GOT3 (cell line): ENCODE measurements around the gene HIF3A.

Experiments
- DNase-seq: peaks from one replicate; lab custom pipeline; 2025; ENCODE audit warnings: mixed read lengths; lab: John Stamatoyannopoulos, UW

The HIF3A gene

DNA sequence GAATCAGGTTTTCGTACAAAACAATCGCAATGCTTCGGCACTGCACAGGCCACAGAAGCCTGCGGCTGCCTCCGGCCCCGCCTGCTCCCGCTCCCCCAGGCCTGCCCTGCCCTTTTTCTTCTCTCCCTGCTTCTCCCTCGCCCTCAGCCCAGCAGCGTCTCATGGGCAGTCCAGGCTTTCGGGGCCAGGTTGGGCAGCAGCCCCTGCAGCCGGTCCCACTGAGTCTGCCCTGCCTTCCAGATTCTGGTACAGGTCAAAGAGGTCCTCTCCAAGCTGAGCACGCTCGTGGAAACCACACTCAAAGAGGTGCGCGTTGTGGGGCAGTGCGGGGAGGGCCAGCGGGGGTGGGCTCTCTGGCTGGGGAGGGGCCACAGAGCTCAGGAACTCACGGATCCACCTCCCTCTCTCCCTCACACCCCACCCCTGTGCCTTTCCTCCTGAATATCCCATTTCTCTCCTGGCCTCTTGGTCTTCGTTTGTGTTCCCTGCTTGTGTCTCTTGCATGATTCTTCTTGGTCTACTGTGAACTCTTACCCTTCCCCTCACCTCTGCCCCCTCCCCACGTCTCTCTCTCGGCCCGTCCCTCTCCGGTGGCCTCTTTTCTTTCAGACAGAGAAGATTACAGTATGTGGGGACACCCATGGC, 86.5 kb downstream of the HIF3A start:
- DNase-seq: no peak

DNA sequence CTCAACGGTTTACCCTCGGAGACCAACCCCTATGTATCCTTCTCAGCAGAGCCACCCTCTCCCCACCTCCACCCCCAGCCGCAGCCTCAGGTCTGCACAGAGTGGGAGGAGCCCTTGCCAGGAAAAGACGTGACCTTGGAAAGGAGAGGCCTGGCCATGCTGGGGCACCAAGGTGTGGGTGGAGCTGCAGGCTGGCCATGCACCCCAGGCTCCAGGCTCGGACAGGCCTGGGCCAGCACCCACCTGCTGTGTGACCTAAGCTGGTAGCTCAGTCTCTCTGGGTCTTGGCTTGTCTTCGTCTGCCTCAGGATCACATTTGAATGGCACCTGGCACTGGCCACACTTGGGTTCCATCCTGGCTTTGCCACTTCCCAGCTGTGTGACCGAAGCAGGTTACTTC, 87.0 kb downstream of the HIF3A start:
- DNase-seq: no peak

GRCh38 chr19:46384396-46384795, 87.6 kb downstream of the HIF3A start:
- DNase-seq: no peak

GRCh38 chr19:46385636-46386035, 88.8 kb downstream of the HIF3A start:
- DNase-seq: no peak

- no peak for DNase-seq
Observed at GRCh38 chr19:46386151-46386550, 89.3 kb downstream of the HIF3A start.

- no peak for DNase-seq
Observed at GRCh38 chr19:46386996-46387712, 90.3 kb downstream of the HIF3A start.

- DNase-seq: no peak
Observed at GRCh38 chr19:46387713-46388130, 90.9 kb downstream of the HIF3A start.

- no peak for DNase-seq
Observed at GRCh38 chr19:46388311-46389095, 91.7 kb downstream of the HIF3A start.

- no peak for DNase-seq
Observed at GRCh38 chr19:46390121-46390858, 93.4 kb downstream of the HIF3A start.

- DNase-seq: no peak
Observed at GRCh38 chr19:46390866-46391265, 94.0 kb downstream of the HIF3A start.

DNA sequence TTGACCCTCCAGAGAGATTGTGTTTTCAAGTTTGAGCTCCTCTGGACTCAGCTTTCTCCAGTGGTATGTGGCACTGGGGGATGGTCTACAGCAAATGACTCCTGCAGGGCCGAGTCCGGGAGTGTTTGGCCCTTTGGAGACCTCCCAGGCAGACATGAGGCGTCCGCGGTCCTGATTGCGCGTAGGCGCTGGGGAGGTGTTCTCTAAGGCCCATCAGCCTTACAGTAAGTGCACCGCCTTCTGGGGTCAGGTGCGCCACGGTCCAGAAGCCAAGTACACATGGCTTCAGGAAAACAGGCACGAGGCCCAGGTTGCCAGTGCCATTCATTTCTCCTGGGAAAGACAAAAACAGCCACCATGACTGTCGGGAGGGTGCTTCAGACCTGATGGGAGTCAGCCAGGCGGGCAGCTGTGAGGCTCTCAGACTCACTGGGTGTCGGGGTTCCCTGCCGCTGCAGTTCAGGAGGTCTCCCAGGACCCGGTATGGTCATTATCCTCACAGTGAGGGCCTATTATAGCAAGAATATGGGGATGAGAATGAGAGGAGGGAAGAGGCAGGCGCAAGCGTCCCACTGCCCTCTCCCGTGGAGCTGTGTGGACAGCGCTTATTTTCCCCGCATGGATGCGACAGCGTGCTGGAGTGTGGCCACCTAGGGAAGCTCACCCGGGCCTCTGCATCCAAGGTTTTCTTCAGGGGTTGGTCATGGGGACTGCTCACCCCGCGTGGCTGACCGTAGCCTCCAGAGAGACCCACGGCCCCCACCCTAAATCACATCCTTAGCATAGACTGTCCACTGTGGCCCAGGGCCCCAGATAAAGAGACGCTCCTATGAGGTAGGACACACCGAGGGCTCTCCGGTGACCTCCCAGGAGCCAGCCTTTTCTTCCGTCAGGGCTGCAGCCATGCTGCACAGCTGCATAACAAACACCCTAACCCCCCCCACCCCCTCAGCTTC, 94.7 kb downstream of the HIF3A start:
- DNase-seq: no peak

DNA sequence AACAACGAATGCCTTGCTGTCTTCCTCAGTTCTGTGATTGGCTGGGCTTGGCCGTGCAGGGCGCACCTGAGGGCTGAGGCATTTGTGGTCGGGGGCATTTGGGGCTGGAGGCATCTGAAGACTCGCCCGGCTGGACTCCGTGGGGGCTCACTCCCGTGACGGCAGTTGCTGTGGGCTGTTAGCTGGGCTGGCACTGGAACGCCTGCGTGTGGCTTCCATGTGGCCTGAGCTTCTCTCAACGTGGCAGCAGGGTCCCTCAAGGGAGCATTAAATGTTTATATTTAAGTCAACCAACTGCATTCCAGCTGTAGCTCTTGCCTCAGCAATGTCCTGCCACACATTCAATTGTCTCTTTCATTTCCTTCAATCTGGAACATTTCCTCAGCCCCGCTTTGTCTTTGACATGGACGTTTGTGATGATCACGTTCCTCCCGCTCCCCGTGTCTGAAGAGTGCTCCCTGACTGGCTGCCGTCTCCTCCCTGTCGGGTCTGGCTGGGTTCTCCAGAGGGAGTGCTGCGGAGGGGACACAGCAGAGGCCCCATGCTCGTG, 95.5 kb downstream of the HIF3A start:
- no peak for DNase-seq

DNA sequence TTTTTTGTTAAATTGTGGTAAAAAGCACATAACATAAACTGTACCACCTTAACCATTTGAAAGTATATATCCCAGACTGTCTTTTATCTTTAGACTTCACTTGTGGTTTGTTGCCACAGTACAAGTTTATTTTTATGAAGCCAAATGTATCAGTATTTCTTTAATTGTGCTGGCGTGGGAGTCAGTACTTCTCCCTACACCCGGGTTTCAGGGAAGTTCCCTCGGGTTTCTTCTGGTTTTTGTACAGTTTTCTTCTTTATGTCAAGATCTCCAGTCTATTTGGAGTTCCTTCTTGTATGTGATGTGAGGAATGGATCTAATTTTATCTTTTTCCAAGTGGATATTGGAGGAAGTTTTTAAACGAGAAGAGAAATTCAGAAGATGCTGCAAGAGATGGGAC, 96.0 kb downstream of the HIF3A start:
- no peak for DNase-seq
